ENCODE measurements around the gene SLC11A2. TPM values are rescaled to one million over a fixed set of nuclear protein-coding genes. Genes with fewer than 3 reads are reported as not detected.
A peak's percentile ranks its signal among the peaks of the same experiment; 100 is the strongest.

Gene SLC11A2
- total and polyA plus RNA-seq, 2 of the 8 experiments (the other 6 are each of a cell fraction or from before 2014, with no cell fraction given), result 55.0 to 61.5 TPM

- TF ChIP-seq ZNF274 (IDR thresholded peaks at IDR 0.05; ENCODE audit: borderline replicate concordance, extremely low read depth, low read length) (no peak), RAD21 (IDR thresholded peaks at IDR 0.05 in 1 of 2, conservative IDR thresholded peaks at IDR 0.05 in 1 of 2; ENCODE audit: low read depth in 2 of 2, low read length in 2 of 2) (peak; percentile 78 to 87), ASH2L (IDR thresholded peaks at IDR 0.05; ENCODE audit: low read length) (no peak), E2F6 (IDR thresholded peaks at IDR 0.05) (no peak), RBBP5 (IDR thresholded peaks at IDR 0.05; ENCODE audit: borderline replicate concordance, low read depth, low read length) (no peak), RNF2 (IDR thresholded peaks at IDR 0.05; ENCODE audit: borderline replicate concordance, low read depth, low read length, missing control alignments, poor library complexity, severe bottlenecking) (no peak), SP1 (IDR thresholded peaks at IDR 0.05; ENCODE audit: low read depth, low read length) (no peak), SIN3A (conservative IDR thresholded peaks at IDR 0.05 in 1 of 2, IDR thresholded peaks at IDR 0.05 in 1 of 2; ENCODE audit: low read depth in 1 of 2, low read length in 2 of 2) (0 out of 4 replicates have a peak, but pooled peaks of 1 of the 2 experiments have one; percentile 46), SUZ12 (IDR thresholded peaks at IDR 0.05; ENCODE audit: low read length) (no peak), YY1 (IDR thresholded peaks at IDR 0.05; ENCODE audit: low read depth, low read length) (0 out of 2 replicates have a peak, but pooled peaks have one; percentile 9)
Measured at GRCh38 chr12:50986966-50987737, 39.0 kb downstream of the SLC11A2 start (continued).

Measured in H1 (cell line).